ENCODE data around the gene ADRB1.

Gene ADRB1

DNA sequence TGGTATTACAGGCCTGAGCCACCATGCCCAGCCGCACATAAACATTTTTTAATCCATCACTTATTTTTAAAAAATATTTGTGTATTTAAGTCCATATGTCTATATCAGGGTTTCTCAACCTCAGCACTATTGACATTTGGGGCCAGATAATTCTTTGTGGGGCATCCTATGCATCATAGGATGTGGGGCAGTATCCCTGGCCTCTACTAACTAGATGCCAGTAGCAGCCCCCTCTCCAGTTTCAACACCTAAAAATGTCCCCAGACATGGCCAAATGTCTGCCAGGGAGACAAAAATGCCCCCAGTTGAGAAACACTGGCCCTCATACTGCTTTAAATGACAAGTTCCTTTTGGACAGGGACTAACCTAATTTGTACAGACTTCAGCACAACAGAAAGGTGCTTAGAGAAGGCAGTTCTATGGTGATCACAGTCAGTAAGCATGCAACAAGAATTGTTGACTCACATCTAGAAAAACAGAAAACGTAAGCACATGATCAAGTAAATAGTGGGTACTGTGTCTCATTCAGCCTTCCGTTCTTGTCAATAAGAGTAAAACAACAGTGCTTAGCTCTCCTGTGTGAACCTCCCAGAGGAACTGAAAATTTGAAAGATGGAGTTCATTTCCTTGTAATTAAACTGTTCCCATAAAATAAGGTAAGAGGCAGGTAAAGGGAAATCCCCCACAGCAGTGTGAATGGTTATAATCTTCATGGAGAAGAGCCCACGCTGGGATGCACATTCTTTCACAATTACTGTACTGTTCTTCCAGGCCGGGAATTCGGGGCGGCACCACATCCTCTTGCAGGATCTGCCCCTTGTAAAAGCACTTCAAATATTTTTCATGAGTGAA, 17.3 kb upstream of the ADRB1 start:
- DNase-seq (ENCODE audit: low read depth in 2 of 2): no peak

DNA sequence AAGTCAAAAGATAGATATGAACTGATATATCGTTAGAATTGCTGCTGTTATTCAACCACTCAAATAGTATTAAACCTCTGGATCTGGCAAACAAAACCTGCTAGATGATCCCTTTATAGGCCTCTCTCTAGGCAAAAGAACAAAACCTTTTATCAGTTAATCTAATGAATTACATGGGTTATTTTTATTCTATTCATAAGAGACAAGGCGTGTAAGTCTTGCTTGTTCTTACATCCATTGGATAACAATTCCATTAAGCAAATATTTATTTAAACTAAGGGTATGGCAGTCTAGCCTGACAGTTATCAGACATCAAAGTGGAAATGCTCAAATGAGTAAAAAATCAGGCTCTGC, 16.6 kb upstream of the ADRB1 start:
- DNase-seq (ENCODE audit: low read depth in 2 of 2): no peak

DNA sequence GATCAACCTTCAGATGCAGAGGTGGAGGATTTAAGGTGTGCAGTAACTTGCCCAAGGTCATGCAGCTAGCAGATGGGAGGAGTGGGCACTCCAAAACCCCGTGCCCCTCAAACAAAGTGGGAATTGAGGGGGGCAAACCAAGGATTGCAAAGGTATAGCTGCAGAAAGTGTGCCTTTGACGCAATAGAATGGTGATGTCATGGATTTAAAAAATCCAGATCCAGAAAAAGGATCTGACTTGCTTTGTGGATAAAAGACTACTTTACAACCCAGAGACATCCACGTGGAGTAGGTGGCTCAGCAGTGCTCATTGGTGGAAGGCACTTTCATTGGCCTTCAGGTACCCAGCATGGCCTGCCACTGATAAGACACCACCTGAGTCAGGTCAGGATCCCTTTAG, 15.7 kb upstream of the ADRB1 start:
- no peak for DNase-seq (ENCODE audit: low read depth in 2 of 2)

DNA sequence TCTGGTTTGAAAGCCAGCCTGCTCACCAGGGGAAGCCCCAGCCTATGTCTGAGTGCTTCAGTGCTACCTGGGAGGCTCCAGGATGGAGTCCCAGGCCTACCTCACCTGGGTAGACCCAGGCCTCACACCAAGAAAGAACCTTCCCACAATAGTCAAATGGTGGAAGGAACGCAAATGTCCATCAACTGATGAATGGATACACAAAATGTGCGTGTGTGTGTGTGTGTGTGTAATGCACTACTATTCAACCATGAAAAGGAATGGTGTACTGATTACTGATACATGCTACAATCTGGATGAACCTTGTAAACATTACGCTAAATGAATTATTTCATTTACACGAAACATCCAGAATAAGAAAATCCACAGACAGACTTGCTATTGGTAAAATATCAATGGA, 15.2 kb upstream of the ADRB1 start:
- no peak for DNase-seq (ENCODE audit: low read depth in 2 of 2)

DNA sequence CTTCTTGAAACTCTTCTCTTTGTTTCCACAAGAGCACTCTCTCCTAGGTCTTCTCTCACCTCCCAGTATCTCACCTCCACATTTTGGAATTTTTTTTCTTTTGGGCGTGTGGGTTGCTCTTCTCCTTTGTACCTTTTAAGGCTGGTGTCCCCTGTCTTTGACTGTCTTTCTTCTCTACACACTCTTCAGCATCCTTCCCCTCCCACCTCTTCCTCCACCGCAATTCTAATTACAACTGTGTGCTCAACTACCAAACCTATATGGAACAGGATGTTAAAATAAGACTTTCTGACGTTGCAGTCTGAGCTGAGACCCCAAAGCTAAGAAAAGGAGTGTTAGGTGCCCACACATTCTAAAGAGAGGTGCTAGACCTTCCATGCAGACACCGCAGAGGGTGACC, 14.0 kb upstream of the ADRB1 start:
- DNase-seq (ENCODE audit: low read depth in 2 of 2): no peak

DNA sequence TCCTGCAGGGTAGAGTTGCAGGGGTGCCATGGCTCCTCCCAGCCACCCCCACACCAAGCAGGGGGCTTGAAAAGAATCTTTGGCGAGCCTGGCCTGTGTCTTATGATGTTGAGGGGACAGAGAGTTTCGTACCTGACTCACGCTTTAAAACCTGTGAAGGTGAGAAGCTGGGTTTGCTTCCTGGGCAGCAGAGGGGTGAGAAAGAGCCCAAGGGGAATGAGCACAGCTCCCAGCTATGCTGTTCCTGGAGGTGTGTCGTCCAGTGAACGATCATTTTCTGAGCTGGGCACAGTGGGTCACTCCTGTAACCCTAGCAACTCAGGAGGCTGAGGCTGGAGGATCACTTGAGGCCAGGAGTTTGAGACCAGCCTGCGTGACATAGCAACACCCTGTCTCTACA, 13.5 kb upstream of the ADRB1 start:
- DNase-seq (ENCODE audit: low read depth in 2 of 2): no peak

DNA sequence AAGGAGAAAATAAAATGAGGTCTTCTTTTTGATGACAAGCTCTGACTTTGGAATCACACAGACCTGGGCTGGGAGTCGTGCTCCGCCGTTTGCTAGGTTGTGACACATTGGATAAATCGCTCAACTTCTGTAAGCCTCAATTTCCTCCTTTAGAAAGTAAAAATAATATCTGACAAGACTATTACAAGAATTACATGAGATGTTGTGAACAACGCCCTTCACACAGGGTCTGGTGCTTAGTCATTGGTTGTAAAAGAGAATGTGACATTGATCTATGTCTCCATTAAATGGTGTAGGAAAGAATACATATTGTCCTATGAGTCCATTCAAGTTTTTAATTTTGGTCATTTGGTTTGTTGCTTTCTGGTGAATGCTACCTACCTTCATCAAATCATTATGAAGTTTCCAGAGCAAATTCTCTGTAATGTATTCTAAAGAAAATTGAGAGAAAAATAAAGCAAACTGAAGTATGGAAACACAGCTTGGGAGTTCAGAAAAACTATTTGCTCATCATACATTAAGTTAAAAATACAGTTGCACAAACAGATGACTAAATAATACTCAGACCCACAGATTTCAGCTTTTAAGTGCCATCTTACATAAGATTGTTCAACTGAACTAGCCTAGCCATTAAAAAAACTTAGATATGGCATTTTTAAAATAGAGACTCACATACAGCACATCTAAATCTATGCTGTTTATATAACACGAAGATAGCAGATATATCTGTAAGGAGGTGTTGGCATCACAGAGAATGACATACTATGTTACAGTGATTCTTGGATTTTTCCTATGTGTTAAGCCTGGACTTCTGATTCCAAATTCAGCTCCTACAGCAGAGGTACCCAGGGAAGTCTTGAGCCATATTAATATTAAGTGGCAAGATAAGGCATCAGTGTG, 12.3 kb upstream of the ADRB1 start:
- DNase-seq (ENCODE audit: low read depth in 2 of 2): no peak

DNA sequence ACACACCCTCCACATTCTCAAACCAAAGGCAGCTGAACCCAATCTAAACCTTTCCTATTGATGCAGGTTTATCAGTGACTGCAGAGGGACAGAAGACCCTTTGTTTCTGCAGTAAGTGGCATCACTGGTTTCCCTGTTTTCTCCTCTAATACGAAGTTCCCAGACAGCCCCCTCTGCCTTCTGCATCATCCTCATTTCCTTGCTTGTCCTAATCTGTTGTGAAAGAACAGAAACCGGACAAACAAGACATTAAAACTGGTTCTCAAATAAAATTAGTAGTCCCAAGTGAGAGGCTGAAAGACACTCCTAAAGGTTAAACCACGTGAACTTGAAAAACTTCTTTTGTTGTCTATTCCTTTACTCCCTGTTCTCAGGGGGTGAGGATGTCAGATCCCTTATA, 10.1 kb upstream of the ADRB1 start:
- DNase-seq (ENCODE audit: low read depth in 2 of 2): no peak

DNA sequence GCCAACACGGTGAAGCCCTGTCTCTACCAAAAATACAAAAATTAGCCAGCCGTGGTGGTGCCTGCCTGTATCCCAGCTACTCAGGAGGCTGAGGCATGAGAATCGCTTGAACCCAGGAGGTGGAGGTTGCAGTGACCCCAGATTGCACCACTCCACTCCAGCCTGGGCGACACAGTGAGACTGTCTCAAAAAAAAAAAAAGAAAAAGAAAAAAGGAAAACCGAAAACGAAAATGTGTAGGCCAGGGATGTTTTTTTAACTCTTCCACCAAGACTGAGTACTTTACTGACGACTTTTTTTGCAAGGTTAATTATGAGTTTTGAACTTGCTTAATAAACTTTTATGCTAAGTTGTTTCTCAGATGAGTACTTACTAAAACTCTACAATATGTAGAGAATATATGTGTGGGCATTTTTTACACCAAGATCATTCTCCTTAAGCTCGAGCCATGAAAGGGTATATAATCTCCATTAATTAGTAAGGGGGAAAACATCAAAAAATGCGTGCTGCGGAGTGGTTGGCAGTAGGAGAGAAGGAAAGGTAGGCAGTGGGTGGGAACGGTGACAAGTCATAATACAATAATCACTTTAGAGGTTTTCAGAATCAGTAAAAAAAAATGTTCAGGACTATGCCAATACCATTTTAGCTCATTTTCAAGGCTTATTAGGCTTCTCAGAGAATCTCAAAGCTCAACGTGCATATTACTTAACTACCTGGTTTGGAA, 8.6 kb upstream of the ADRB1 start:
- no peak for DNase-seq (ENCODE audit: low read depth in 2 of 2)

DNA sequence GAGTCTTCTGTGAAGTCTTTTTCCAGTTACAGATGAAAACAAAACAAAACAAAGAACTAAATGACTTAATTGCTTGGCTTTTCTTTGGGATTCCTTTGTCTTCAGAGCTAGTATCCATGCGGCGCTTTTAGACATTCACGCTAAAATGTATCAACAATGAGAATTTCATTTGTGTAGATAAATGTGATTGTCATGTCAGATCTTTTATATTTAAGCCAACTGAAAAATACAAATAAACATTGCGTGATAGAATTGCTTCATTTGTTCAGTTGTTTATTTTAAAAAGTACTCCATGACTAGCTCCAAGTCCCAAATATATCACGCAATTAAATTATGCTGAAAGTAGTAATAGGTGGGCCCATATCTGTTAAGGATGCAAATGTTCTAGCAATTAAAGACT, 7.9 kb upstream of the ADRB1 start:
- DNase-seq (ENCODE audit: low read depth in 2 of 2): no peak

DNA sequence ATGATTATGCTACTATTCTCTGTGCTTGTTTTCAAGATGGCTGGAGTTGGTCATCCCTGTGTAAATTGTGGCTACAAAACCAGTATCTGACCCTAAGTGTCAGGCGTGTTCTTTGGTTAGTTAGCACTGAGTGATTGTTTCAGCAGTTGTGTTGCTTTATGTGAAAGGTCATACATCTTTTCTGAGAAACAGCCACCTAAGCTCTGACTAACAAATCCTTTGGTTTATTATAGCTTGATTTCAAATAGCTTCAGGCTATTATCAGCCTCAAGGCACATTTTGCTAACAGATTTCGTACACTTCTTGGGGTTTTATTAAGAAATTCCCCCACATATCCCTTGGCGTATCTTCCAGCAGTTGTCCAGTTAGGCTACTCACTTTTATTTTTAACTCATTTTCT, 4.8 kb upstream of the ADRB1 start:
- no peak for DNase-seq (ENCODE audit: low read depth in 2 of 2)

DNA sequence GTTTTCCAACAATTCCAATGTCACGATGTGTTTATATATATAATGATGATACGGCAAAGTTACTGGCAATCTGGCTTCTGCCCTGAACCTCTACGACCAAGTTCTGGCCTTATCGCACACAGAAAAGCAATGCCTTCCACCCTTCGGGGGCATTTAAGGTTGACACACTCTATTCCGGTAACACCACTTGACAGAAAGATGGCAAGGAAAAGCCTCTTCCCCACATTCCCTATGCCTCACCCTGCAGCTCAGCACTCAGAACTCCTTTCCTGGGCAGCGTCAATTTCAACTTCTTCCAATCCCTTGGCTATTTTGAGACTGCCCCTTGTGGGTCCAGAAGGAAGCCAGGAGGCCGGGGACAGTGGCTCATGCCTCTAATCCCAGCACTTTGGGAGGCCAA, 2.5 kb upstream of the ADRB1 start:
- no peak for DNase-seq (ENCODE audit: low read depth in 2 of 2)

DNA sequence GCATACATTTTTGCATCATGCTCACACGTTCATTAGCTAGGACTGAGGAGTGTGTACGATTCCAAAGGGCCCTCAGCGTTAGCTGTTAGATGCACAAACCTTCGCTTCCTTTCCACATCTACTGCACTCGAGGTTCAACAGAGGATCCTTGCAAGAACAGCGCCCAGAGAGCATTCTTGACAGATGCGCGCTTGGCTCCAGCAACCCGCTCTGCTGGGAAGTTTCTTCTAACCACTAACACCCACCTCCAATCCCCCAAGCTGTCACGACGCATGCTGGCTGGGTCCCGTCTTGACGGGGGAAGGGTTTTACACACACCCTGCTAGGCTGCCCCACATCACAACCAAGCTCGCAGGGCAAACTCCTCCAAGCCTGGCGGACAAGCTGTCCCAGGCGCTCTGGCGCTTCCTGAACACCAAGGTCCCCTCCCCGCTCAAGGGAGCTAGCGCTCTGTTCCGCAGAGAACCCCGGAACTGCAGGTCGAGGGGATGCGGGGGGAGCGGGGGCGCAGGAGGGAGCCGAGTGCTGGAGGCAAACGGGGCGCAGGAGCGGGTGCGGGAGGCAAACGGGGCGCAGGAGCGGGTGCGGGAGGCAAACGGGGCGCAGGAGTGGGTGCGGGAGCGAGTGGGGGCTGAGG, 653 bp upstream of the ADRB1 start:
- no peak for DNase-seq (ENCODE audit: low read depth in 2 of 2)

DNA sequence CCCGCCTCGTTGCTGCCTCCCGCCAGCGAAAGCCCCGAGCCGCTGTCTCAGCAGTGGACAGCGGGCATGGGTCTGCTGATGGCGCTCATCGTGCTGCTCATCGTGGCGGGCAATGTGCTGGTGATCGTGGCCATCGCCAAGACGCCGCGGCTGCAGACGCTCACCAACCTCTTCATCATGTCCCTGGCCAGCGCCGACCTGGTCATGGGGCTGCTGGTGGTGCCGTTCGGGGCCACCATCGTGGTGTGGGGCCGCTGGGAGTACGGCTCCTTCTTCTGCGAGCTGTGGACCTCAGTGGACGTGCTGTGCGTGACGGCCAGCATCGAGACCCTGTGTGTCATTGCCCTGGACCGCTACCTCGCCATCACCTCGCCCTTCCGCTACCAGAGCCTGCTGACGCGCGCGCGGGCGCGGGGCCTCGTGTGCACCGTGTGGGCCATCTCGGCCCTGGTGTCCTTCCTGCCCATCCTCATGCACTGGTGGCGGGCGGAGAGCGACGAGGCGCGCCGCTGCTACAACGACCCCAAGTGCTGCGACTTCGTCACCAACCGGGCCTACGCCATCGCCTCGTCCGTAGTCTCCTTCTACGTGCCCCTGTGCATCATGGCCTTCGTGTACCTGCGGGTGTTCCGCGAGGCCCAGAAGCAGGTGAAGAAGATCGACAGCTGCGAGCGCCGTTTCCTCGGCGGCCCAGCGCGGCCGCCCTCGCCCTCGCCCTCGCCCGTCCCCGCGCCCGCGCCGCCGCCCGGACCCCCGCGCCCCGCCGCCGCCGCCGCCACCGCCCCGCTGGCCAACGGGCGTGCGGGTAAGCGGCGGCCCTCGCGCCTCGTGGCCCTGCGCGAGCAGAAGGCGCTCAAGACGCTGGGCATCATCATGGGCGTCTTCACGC, 825 bp downstream of the ADRB1 start:
- DNase-seq (ENCODE audit: low read depth in 2 of 2): no peak

DNA sequence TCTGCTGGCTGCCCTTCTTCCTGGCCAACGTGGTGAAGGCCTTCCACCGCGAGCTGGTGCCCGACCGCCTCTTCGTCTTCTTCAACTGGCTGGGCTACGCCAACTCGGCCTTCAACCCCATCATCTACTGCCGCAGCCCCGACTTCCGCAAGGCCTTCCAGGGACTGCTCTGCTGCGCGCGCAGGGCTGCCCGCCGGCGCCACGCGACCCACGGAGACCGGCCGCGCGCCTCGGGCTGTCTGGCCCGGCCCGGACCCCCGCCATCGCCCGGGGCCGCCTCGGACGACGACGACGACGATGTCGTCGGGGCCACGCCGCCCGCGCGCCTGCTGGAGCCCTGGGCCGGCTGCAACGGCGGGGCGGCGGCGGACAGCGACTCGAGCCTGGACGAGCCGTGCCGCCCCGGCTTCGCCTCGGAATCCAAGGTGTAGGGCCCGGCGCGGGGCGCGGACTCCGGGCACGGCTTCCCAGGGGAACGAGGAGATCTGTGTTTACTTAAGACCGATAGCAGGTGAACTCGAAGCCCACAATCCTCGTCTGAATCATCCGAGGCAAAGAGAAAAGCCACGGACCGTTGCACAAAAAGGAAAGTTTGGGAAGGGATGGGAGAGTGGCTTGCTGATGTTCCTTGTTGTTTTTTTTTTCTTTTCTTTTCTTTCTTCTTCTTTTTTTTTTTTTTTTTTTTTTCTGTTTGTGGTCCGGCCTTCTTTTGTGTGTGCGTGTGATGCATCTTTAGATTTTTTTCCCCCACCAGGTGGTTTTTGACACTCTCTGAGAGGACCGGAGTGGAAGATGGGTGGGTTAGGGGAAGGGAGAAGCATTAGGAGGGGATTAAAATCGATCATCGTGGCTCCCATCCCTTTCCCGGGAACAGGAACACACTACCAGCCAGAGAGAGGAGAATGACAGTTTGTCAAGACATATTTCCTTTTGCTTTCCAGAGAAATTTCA, 1.7 kb downstream of the ADRB1 start:
- no peak for DNase-seq (ENCODE audit: low read depth in 2 of 2)

DNA sequence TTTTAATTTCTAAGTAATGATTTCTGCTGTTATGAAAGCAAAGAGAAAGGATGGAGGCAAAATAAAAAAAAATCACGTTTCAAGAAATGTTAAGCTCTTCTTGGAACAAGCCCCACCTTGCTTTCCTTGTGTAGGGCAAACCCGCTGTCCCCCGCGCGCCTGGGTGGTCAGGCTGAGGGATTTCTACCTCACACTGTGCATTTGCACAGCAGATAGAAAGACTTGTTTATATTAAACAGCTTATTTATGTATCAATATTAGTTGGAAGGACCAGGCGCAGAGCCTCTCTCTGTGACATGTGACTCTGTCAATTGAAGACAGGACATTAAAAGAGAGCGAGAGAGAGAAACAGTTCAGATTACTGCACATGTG, 2.4 kb downstream of the ADRB1 start:
- no peak for DNase-seq (ENCODE audit: low read depth in 2 of 2)

DNA sequence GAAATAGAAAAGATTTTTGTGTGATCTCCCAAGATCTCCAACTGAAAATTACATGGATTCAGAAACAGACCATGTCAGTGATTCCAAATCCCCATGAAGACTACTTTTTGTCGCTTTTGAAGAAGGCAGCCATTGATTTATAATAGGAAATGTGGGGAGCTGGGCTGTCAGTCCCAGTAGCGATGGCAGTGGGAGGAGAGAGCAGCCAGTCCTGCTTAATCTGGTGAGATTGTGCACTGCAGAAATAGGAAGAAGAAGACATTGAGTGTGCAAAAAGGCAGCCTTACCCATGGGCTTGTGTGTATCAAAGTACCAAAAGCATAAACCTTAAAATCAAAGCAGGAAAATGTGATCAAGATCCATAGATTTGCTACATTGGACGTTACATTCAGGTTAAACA, 4.8 kb downstream of the ADRB1 start:
- DNase-seq (ENCODE audit: low read depth in 2 of 2): no peak

DNA sequence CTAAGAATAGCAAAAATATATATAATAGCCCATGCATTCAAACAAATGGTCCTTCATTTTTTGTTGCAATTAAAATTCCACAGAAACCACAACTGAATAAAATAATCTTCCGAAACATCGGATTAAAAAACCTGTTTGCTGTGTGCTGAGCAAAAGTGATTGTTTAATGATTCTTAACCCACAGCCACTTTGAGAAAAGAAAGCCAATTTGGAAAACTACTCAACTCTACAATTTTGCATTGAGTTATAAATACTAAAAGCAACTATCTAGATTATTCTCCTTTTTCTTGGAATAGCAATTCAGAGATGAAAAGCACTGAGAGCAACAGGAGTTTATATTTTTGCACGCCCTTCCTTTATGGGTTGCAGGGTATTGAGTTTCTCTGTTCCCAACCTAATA, 8.0 kb downstream of the ADRB1 start:
- no peak for DNase-seq (ENCODE audit: low read depth in 2 of 2)

DNA sequence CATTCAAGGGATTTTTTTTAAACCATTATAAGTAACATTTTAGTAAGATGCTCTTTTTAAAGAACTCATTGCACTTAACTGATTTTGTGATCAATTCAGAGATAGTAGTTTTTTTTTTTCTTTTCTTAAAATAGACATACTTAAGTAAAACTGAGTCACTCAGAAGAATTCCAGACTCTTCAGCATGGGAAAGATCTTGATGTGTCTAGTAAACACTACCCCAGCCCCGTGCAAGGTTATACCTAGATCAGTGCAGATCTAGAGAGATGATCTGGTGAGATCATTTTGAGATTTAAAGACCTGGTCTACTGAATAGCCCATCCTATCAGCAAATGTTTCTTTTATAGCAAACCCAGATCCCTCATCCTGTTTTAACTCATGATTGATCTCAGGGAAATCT, 8.6 kb downstream of the ADRB1 start:
- no peak for DNase-seq (ENCODE audit: low read depth in 2 of 2)

DNA sequence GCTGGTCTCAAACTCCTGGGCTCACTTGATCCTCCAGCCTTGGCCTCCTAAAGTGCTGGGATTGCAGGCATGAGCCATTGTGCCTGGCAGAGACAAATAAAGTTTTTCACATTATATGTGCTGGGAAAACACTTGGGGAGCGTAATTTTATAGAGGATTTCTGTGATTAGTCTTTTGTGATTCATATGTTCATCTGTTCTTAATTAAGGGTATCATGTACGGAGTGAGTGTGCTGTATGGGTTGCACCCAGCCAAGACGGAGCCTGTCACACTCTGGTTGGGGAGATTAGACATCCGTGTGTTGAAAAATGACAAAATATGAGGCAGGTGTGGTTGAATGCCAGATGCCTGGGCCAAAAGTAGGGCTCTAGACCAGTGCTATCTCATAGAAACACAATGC, 10.3 kb downstream of the ADRB1 start:
- DNase-seq (ENCODE audit: low read depth in 2 of 2): no peak

All from stimulated activated CD4-positive, alpha-beta T cell treated with anti-CD3 and anti-CD28 coated beads, Interleukin-4, amount 100 ng/mL, for 48 hours (primary cell).